Vagina (tissue), 2 donors: Measurements from ENCODE around the gene BTBD17.

Experiments used
- CTCF ChIP-seq, 3 experiments: fragments of 450-650 bp in 2 of 3; fragments of 200-600 bp in 1 of 3; sonication (generic) in 1 of 3; IDR thresholded peaks; one replicate each; pipeline ENCODE4 v1.5.1; 2017 to 2019; ENCODE audit warnings: antibody characterized with exemption in 3 of 3, mild to moderate bottlenecking in 2 of 3, moderate library complexity in 2 of 3
- POLR2AphosphoS5 ChIP-seq, 2 donors: sonication (generic); formaldehyde crosslinking; IDR thresholded peaks; one replicate each; pipeline ENCODE4 v1.9.0; 2017; ENCODE audit warnings: antibody characterized with exemption in 2 of 2, mild to moderate bottlenecking in 2 of 2, low read depth in 1 of 2; ENCODE audit not compliant: insufficient read depth in 1 of 2

DNA sequence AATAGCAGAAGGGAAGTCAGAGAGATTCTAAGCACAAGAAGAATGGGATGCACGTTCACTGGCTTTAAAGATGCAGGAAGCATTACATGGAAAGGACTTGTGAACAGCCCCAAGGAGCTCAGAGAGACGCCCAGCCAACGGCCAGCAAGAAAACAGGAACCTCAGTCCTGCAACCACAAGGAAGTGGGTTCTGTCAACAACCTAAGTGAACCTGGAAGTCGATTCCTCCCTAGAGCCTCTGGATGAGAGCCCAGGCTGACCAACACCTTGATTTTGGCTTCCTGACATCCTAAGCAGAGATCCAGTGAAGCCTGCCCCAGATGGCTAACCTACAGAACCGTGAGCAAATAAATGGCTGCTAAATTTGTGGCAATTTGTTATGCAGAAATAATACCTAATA, 30.1 kb upstream of the BTBD17 start:
- TF ChIP-seq CTCF (IDR thresholded peaks at IDR 0.05) (no peak), POLR2AphosphoS5 (IDR thresholded peaks at IDR 0.05; ENCODE audit: insufficient read depth in 1 of 2, low read depth in 1 of 2) (no peak)
